H1 (cell line): ENCODE results near the gene ZBTB43. TPM values are rescaled to one million over a fixed set of nuclear protein-coding genes. Genes with fewer than 3 reads are reported as not detected.
A peak's percentile ranks its signal among the peaks of the same experiment; 100 is the strongest.

Source experiments
- CTCF ChIA-PET: fragments of 300-600 bp; sonication (Branson Sonifier 250); formaldehyde crosslinking; loops from one replicate; lab custom pipeline; 2021; ENCODE audit not compliant: partially characterized antibody; lab: Charles Lee
- POLR2A ChIA-PET: fragments of 300-600 bp; sonication (Branson Sonifier 250); formaldehyde crosslinking; loops from one replicate; lab custom pipeline; 2021; ENCODE audit warnings: inconsistent platforms; ENCODE audit not compliant: partially characterized antibody; lab: Charles Lee
- DNase-seq, 2 experiments: peaks; one replicate each; pipeline versions ENCODE4 v3.0.0 to v3.0.0-alpha.2; 2010 to 2022; ENCODE audit warnings: low spot score in 2 of 2, low read depth in 1 of 2, mixed read lengths in 1 of 2
- FAIRE-seq: peaks from 2 replicates; lab custom pipeline; 2011; peaks lifted over from hg19 to GRCh38; lab: Jason Lieb, UNC
- H2AFZ ChIP-seq: 2 replicates; pipeline ENCODE4 v1.8.1; 2012; ENCODE audit warnings: low read length, inconsistent platforms
- H2AK5ac ChIP-seq: 2 replicates; pipeline ENCODE4 v1.6.1; 2013; ENCODE audit warnings: low read depth, low read length
- H2BK120ac ChIP-seq: replicated peaks from 2 replicates; pipeline ENCODE3; 2013; ENCODE audit warnings: low read depth, low read length, inconsistent platforms
- H2BK12ac ChIP-seq: 2 replicates; pipeline ENCODE4 v1.6.1; 2013; ENCODE audit warnings: low read depth, low read length
- H2BK15ac ChIP-seq: 2 replicates; pipeline ENCODE4 v1.6.1; 2013; ENCODE audit warnings: low read length
- H2BK20ac ChIP-seq: 2 replicates; pipeline ENCODE4 v1.6.1; 2013; ENCODE audit warnings: low read length
- H2BK5ac ChIP-seq: 2 replicates; pipeline ENCODE4 v1.6.1; 2013; ENCODE audit warnings: low read depth, low read length
- H3K14ac ChIP-seq: 2 replicates; pipeline ENCODE4 v1.6.1; 2013; ENCODE audit warnings: inconsistent platforms; ENCODE audit not compliant: insufficient read length
- H3K18ac ChIP-seq: 2 replicates; pipeline ENCODE4 v1.6.1; 2013; ENCODE audit warnings: low read length; ENCODE audit errors: extremely low read depth
- H3K23ac ChIP-seq: 2 replicates; pipeline ENCODE4 v1.6.1; 2013; ENCODE audit warnings: inconsistent platforms; ENCODE audit not compliant: insufficient read length
- H3K23me2 ChIP-seq: 2 replicates; pipeline ENCODE4 v1.6.1; 2013; ENCODE audit warnings: low read depth, low read length
- H3K27ac ChIP-seq: 2 replicates; pipeline ENCODE4 v1.6.1; 2011; ENCODE audit warnings: low read depth, low read length, inconsistent platforms
- H3K27me3 ChIP-seq, 4 experiments: replicated peaks in 1 of 4; 1 replicate in 1 of 4; 2 replicates in 3 of 4; pipeline versions ENCODE4 v1.6.1 to v1.8.1; 2011 to 2013; ENCODE audit warnings: low read length in 3 of 4, mild to moderate bottlenecking in 3 of 4, inconsistent platforms in 2 of 4, mixed read lengths in 2 of 4, moderate library complexity in 1 of 4; ENCODE audit not compliant: control insufficient read depth in 3 of 4, insufficient read depth in 3 of 4; ENCODE audit errors: extremely low read depth in 1 of 4
- H3K36me3 ChIP-seq, 4 experiments: 2 replicates each; pipeline versions ENCODE4 v1.6.1 to v1.8.1; 2011 to 2013; ENCODE audit warnings: mild to moderate bottlenecking in 4 of 4, low read length in 3 of 4, moderate library complexity in 2 of 4, control low read depth in 1 of 4, inconsistent platforms in 1 of 4; ENCODE audit not compliant: insufficient read depth in 4 of 4, control insufficient read depth in 2 of 4
- H3K4ac ChIP-seq: replicated peaks from 2 replicates; pipeline ENCODE3; 2013; ENCODE audit warnings: low read length, low read depth, mixed read lengths, inconsistent platforms; ENCODE audit not compliant: insufficient read length
- H3K4me1 ChIP-seq, 4 experiments: replicated peaks in 1 of 4; 1 replicate in 1 of 4; 2 replicates in 3 of 4; pipeline versions ENCODE4 v1.6.1 to v1.8.1; 2011 to 2013; ENCODE audit warnings: low read length in 3 of 4, inconsistent platforms in 2 of 4, mixed read lengths in 1 of 4; ENCODE audit not compliant: insufficient read depth in 4 of 4, control insufficient read depth in 3 of 4
- H3K4me2 ChIP-seq, 2 experiments: 2 replicates each; pipeline versions ENCODE4 v1.6.1 to v1.8.1; 2011 to 2013; ENCODE audit warnings: low read depth in 2 of 2, low read length in 2 of 2, control low read depth in 1 of 2, inconsistent platforms in 1 of 2, mild to moderate bottlenecking in 1 of 2; ENCODE audit not compliant: insufficient read depth in 1 of 2
- H3K4me3 ChIP-seq, 4 experiments: fragments of 200-600, 300-600 bp in 1 of 4; sonication (generic), shearing (Covaris generic), sonication (Bioruptor Twin) in 1 of 4; 2 replicates each; pipeline versions ENCODE4 v1.5.1 to v1.8.1; 2011 to 2016; ENCODE audit warnings: low read length in 4 of 4, low read depth in 3 of 4, control low read depth in 2 of 4, inconsistent platforms in 2 of 4, mild to moderate bottlenecking in 2 of 4, mixed read lengths in 1 of 4, moderate library complexity in 1 of 4; ENCODE audit not compliant: insufficient read depth in 2 of 4; ENCODE audit errors: extremely low read depth in 1 of 4
- H3K56ac ChIP-seq: replicated peaks from 2 replicates; pipeline ENCODE3; 2013; ENCODE audit warnings: low read depth, mild to moderate bottlenecking, mixed read lengths, low read length, inconsistent platforms; ENCODE audit not compliant: insufficient read length
- H3K79me1 ChIP-seq: 2 replicates; pipeline ENCODE4 v1.6.1; 2013; ENCODE audit warnings: low read depth, low read length, control low read depth
- H3K79me2 ChIP-seq, 2 experiments: 2 replicates each; pipeline versions ENCODE4 v1.6.1 to v1.8.1; 2012 to 2013; ENCODE audit warnings: low read length in 2 of 2, mild to moderate bottlenecking in 2 of 2, inconsistent platforms in 1 of 2; ENCODE audit not compliant: insufficient read depth in 2 of 2, control insufficient read depth in 1 of 2
- H3K9ac ChIP-seq, 4 experiments: replicated peaks in 1 of 4; 1 replicate in 1 of 4; 2 replicates in 3 of 4; pipeline versions ENCODE4 v1.6.1 to v1.8.1; 2011 to 2013; ENCODE audit warnings: low read depth in 3 of 4, low read length in 3 of 4, control low read depth in 2 of 4, mild to moderate bottlenecking in 2 of 4, moderate library complexity in 2 of 4, inconsistent platforms in 1 of 4; ENCODE audit errors: extremely low read depth in 1 of 4
- H3K9me3 ChIP-seq, 2 experiments: 2 replicates each; pipeline versions ENCODE4 v1.6.1 to v1.8.1; 2012 to 2013; ENCODE audit warnings: mild to moderate bottlenecking in 2 of 2, moderate library complexity in 2 of 2, control low read depth in 1 of 2, inconsistent platforms in 1 of 2, low read depth in 1 of 2, low read length in 1 of 2, mixed read lengths in 1 of 2; ENCODE audit not compliant: insufficient read depth in 2 of 2
- H4K20me1 ChIP-seq, 2 experiments: replicated peaks in 1 of 2; 2 replicates each; pipeline versions ENCODE3 to v1.8.1; 2011 to 2013; ENCODE audit warnings: inconsistent platforms in 2 of 2, low read length in 2 of 2, mild to moderate bottlenecking in 1 of 2; ENCODE audit not compliant: insufficient read depth in 2 of 2, control insufficient read depth in 1 of 2
- H4K5ac ChIP-seq: 2 replicates; pipeline ENCODE4 v1.6.1; 2013; ENCODE audit warnings: low read length, low read depth, mixed read lengths, inconsistent platforms; ENCODE audit not compliant: insufficient read length
- H4K8ac ChIP-seq: 2 replicates; pipeline ENCODE4 v1.8.0; 2013; ENCODE audit warnings: mild to moderate bottlenecking, moderate library complexity, low read length, inconsistent platforms; ENCODE audit not compliant: insufficient read depth; ENCODE audit errors: extremely low read depth
- H4K91ac ChIP-seq: replicated peaks from 2 replicates; pipeline ENCODE3; 2013; ENCODE audit warnings: low read length, mixed read lengths, inconsistent platforms; ENCODE audit not compliant: insufficient read length
- BCL11A ChIP-seq, 2 experiments: IDR thresholded peaks; one replicate each; pipeline ENCODE4 v1.6.1; 2011; ENCODE audit warnings: low read depth in 2 of 2, low read length in 2 of 2, mild to moderate bottlenecking in 2 of 2
- HDAC6 ChIP-seq: IDR thresholded peaks from one replicate; pipeline ENCODE4 v1.7.1; 2012; ENCODE audit warnings: low read depth, mild to moderate bottlenecking, inconsistent platforms, low read length, moderate library complexity
- JUN ChIP-seq: IDR thresholded peaks from 2 replicates; pipeline ENCODE4 v1.6.1; 2011; ENCODE audit warnings: low read depth, mild to moderate bottlenecking, improper control_type of control experiment, low read length
- MAX ChIP-seq: IDR thresholded peaks from 2 replicates; pipeline ENCODE4 v1.6.1; 2012; ENCODE audit warnings: inconsistent platforms
- RAD21 ChIP-seq, 2 experiments: IDR thresholded peaks in 1 of 2; conservative IDR thresholded peaks in 1 of 2; 2 replicates each; pipeline ENCODE4 v1.6.1; 2011; ENCODE audit warnings: low read depth in 2 of 2, low read length in 2 of 2, improper control_type of control experiment in 1 of 2, inconsistent platforms in 1 of 2, mild to moderate bottlenecking in 1 of 2, moderate library complexity in 1 of 2
- RNF2 ChIP-seq: fragments of 200-900, 300-1000 bp; sonication (generic); IDR thresholded peaks from 2 replicates; pipeline ENCODE4 v1.7.1; 2016; ENCODE audit warnings: borderline replicate concordance, low read depth, mild to moderate bottlenecking, antibody characterized with exemption, low read length; ENCODE audit not compliant: poor library complexity, severe bottlenecking; ENCODE audit errors: missing control alignments
- USF2 ChIP-seq: IDR thresholded peaks from 2 replicates; pipeline ENCODE4 v1.6.1; 2011; ENCODE audit warnings: low read length, improper control_type of control experiment
- WGBS, 2 experiments: shearing (Covaris generic) in 1 of 2; methylation state at CpG; one replicate each; pipeline versions ENCODE4 v1.1.6 to v1.1.7; 2013 to 2015; ENCODE audit warnings: low lambda C conversion rate in 2 of 2, mixed read lengths in 2 of 2, inconsistent platforms in 1 of 2, low coverage in 1 of 2, missing lambda C conversion rate in 1 of 2; ENCODE audit not compliant: insufficient replicate concordance in 2 of 2, insufficient coverage in 1 of 2, insufficient read length in 1 of 2; ENCODE audit errors: extremely low coverage in 1 of 2, missing lambda C conversion rate in 1 of 2; 5-methylcytosine and 5-hydroxymethylcytosine counted together
- polyA plus RNA-seq, 7 experiments: library from polyadenylated mRNA; depleted of rRNA in 3 of 7; stranded (reverse) in 5 of 7; unstranded in 2 of 7; fragments of >200 nt in 5 of 7; fragments of 200-250 nt in 2 of 7; gene quantifications; 1 replicate in 5 of 7; 2 replicates in 1 of 7; 4 replicates in 1 of 7; pipeline versions ENCODE4 v1.2.1 to v1.2.3, GENCODE V29; 2011 to 2013; ENCODE audit warnings: missing spikeins in 2 of 7, mixed read lengths in 2 of 7
- total RNA-seq: library from RNA; stranded (reverse); fragmentation: NEBNext Ultra II Directional; extraction: Animal tissue kit (Norgen Biotek cat#: 25700); gene quantifications from 2 replicates; pipeline ENCODE4 v1.2.1, GENCODE V29; 2021

Gene ZBTB43
- total and polyA plus RNA-seq, 2 of the 8 experiments (the other 6 are each of a cell fraction or from before 2014, with no cell fraction given), result 4.1 to 16.7 TPM

GRCh38 chr9:126794441-126794840 is 10.4 kb upstream of the ZBTB43 start:
- Histone ChIP-seq H4K91ac (no peak overlapping the region), H4K20me1 (no peaks in the 10 kb centered on the region), H3K4ac (no peak overlapping the region), H2BK5ac (no peak overlapping the region), H2AFZ (peak overlapping the region; percentile 76; the same call in 1 of the 2 replicates), H4K5ac (no peak overlapping the region), H2BK15ac (no peak overlapping the region), H4K8ac (no peak overlapping the region), H3K79me1 (no peaks in the 10 kb centered on the region), H3K4me3 (no peak overlapping the region), H2AK5ac (no peak overlapping the region), H3K4me1 (peaks cover 0 to 2% (median 0%) of the 10 kb centered on the region in 4 experiments; a peak in 1 of 7 replicates), H3K9ac (no peak overlapping the region), H2BK120ac (no peak overlapping the region), H3K27ac (no peak overlapping the region), H3K79me2 (no peaks in the 10 kb centered on the region), H3K27me3 (0 out of 7 replicates have a peak, but pooled peaks cover 0 to 3% (median 0%) of the 10 kb centered on the region in 4 experiments), H2BK12ac (no peak overlapping the region), H3K36me3 (no peaks in the 10 kb centered on the region), H2BK20ac (no peak overlapping the region), H3K23ac (no peak overlapping the region), H3K23me2 (0 out of 2 replicates have a peak, but pooled peaks cover 1% of the 10 kb centered on the region), H3K56ac (no peak overlapping the region), H3K4me2 (no peak overlapping the region), H3K18ac (no peak overlapping the region), H3K14ac (no peak overlapping the region), H3K9me3 (no peaks in the 10 kb centered on the region)
- CTCF ChIA-PET, result interaction anchor here (1.3 to 3.4 kb wide), 3 partner anchors 11 to 88 kb away, joined by 3 to 18 read pairs (median 5); no protein-coding TSS in a partner anchor
- no peak for FAIRE-seq
- 94% methylated on average over 6 of the region's 6 CpGs; no CpG with 5 or more reads in 1 of the 2 experiments for WGBS, 2 experiments
- POLR2A ChIA-PET, result no interaction called here
- no peak for DNase-seq
- TF ChIP-seq RNF2 (no peak), BCL11A (IDR thresholded peaks at IDR 0.05; ENCODE audit: low read depth in 2 of 2, low read length in 2 of 2) (no peak), RAD21 (IDR thresholded peaks at IDR 0.05 in 1 of 2, conservative IDR thresholded peaks at IDR 0.05 in 1 of 2; ENCODE audit: low read depth in 2 of 2, low read length in 2 of 2) (no peak), HDAC6 (no peak), JUN (no peak), MAX (no peak), USF2 (no peak)
